Left renal pelvis (tissue), 4 donors: ENCODE measurements around the gene PTPN18. TPM values are rescaled to one million over a fixed set of nuclear protein-coding genes. Genes with fewer than 3 reads are reported as not detected.
"Not testable (repeated sequence)": the region's sequence is repeated elsewhere in the genome, so short reads cannot be mapped to it uniquely, and the experiment has no call there.

Experiments used
- DNase-seq, 4 donors: peaks; one replicate each; pipeline ENCODE4 v3.0.0-alpha.2; 2013; ENCODE audit warnings: low read depth in 4 of 4, low spot score in 3 of 4
- polyA plus RNA-seq, 4 donors: library from polyadenylated mRNA; unstranded; fragments of 120-200 nt; gene quantifications; one replicate each; pipeline ENCODE4 v1.2.1, GENCODE V29; 2013; ENCODE audit not compliant: insufficient read length in 4 of 4

The PTPN18 gene
- polyA plus RNA-seq, 4 donors: 22.0 to 35.8 (median 28.2) TPM

GRCh38 chr2:130377491-130377890 lies 21.6 kb downstream of the PTPN18 start:
- no peak for DNase-seq

- no peak for DNase-seq
Observed at GRCh38 chr2:130378206-130378897, 22.5 kb downstream of the PTPN18 start.

- no peak for DNase-seq
Observed at GRCh38 chr2:130378898-130379214, 23.0 kb downstream of the PTPN18 start.

- DNase-seq: no peak
Observed at GRCh38 chr2:130380096-130380934, 24.5 kb downstream of the PTPN18 start.

- DNase-seq: no peak
Observed at GRCh38 chr2:130381145-130381544, 25.3 kb downstream of the PTPN18 start.

- DNase-seq: no peak
Observed at GRCh38 chr2:130381619-130382018, 25.8 kb downstream of the PTPN18 start.

- no peak for DNase-seq
Observed at GRCh38 chr2:130382313-130382917, 26.6 kb downstream of the PTPN18 start.

- no peak for DNase-seq
Observed at GRCh38 chr2:130385709-130386108, 29.9 kb downstream of the PTPN18 start.

- DNase-seq: no peak
Observed at GRCh38 chr2:130387071-130387400, 31.2 kb downstream of the PTPN18 start.

- no peak for DNase-seq
Observed at GRCh38 chr2:130387804-130388203, 31.9 kb downstream of the PTPN18 start.

- DNase-seq: no peak
Observed at GRCh38 chr2:130388221-130388907, 32.5 kb downstream of the PTPN18 start.

- no peak for DNase-seq
Observed at GRCh38 chr2:130389358-130389757, 33.5 kb downstream of the PTPN18 start.

- no peak for DNase-seq
Observed at GRCh38 chr2:130389783-130390182, 33.9 kb downstream of the PTPN18 start.

GRCh38 chr2:130390460-130391057 lies 34.7 kb downstream of the PTPN18 start:
- peak in 1 of 4 donors; percentile 18 for DNase-seq

GRCh38 chr2:130391058-130391871 lies 35.4 kb downstream of the PTPN18 start:
- DNase-seq: peak; percentile 53 to 71 (median 56)

- DNase-seq: no peak
Observed at GRCh38 chr2:130391872-130392670, 36.2 kb downstream of the PTPN18 start.

GRCh38 chr2:130393318-130393910 lies 37.6 kb downstream of the PTPN18 start:
- no peak for DNase-seq

- DNase-seq: not testable (repeated sequence)
Observed at GRCh38 chr2:130406280-130406679, 50.4 kb downstream of the PTPN18 start.

GRCh38 chr2:130416693-130417092 lies 60.8 kb downstream of the PTPN18 start:
- not testable (repeated sequence) for DNase-seq
